H1 (cell line): ENCODE measurements around the gene BARHL1. TPM values are rescaled to one million over a fixed set of nuclear protein-coding genes. Genes with fewer than 3 reads are reported as not detected.

ENCODE experiments used
- CTCF ChIA-PET: fragments of 300-600 bp; sonication (Branson Sonifier 250); formaldehyde crosslinking; loops from one replicate; lab custom pipeline; 2021; ENCODE audit not compliant: partially characterized antibody; lab: Charles Lee
- POLR2A ChIA-PET: fragments of 300-600 bp; sonication (Branson Sonifier 250); formaldehyde crosslinking; loops from one replicate; lab custom pipeline; 2021; ENCODE audit warnings: inconsistent platforms; ENCODE audit not compliant: partially characterized antibody; lab: Charles Lee
- DNase-seq, 2 experiments: peaks; one replicate each; pipeline versions ENCODE4 v3.0.0 to v3.0.0-alpha.2; 2010 to 2022; ENCODE audit warnings: low spot score in 2 of 2, low read depth in 1 of 2, mixed read lengths in 1 of 2
- FAIRE-seq: peaks from 2 replicates; lab custom pipeline; 2011; peaks lifted over from hg19 to GRCh38; lab: Jason Lieb, UNC
- H2AFZ ChIP-seq: 2 replicates; pipeline ENCODE4 v1.8.1; 2012; ENCODE audit warnings: low read length, inconsistent platforms
- H2AK5ac ChIP-seq: 2 replicates; pipeline ENCODE4 v1.6.1; 2013; ENCODE audit warnings: low read depth, low read length
- H2BK120ac ChIP-seq: replicated peaks from 2 replicates; pipeline ENCODE3; 2013; ENCODE audit warnings: low read depth, low read length, inconsistent platforms
- H2BK12ac ChIP-seq: 2 replicates; pipeline ENCODE4 v1.6.1; 2013; ENCODE audit warnings: low read depth, low read length
- H2BK15ac ChIP-seq: 2 replicates; pipeline ENCODE4 v1.6.1; 2013; ENCODE audit warnings: low read length
- H2BK20ac ChIP-seq: 2 replicates; pipeline ENCODE4 v1.6.1; 2013; ENCODE audit warnings: low read length
- H2BK5ac ChIP-seq: 2 replicates; pipeline ENCODE4 v1.6.1; 2013; ENCODE audit warnings: low read depth, low read length
- H3K14ac ChIP-seq: 2 replicates; pipeline ENCODE4 v1.6.1; 2013; ENCODE audit warnings: inconsistent platforms; ENCODE audit not compliant: insufficient read length
- H3K18ac ChIP-seq: 2 replicates; pipeline ENCODE4 v1.6.1; 2013; ENCODE audit warnings: low read length; ENCODE audit errors: extremely low read depth
- H3K23ac ChIP-seq: 2 replicates; pipeline ENCODE4 v1.6.1; 2013; ENCODE audit warnings: inconsistent platforms; ENCODE audit not compliant: insufficient read length
- H3K23me2 ChIP-seq: 2 replicates; pipeline ENCODE4 v1.6.1; 2013; ENCODE audit warnings: low read depth, low read length
- H3K27ac ChIP-seq: 2 replicates; pipeline ENCODE4 v1.6.1; 2011; ENCODE audit warnings: low read depth, low read length, inconsistent platforms
- H3K27me3 ChIP-seq, 4 experiments: replicated peaks in 1 of 4; 1 replicate in 1 of 4; 2 replicates in 3 of 4; pipeline versions ENCODE4 v1.6.1 to v1.8.1; 2011 to 2013; ENCODE audit warnings: low read length in 3 of 4, mild to moderate bottlenecking in 3 of 4, inconsistent platforms in 2 of 4, mixed read lengths in 2 of 4, moderate library complexity in 1 of 4; ENCODE audit not compliant: control insufficient read depth in 3 of 4, insufficient read depth in 3 of 4; ENCODE audit errors: extremely low read depth in 1 of 4
- H3K36me3 ChIP-seq, 4 experiments: 2 replicates each; pipeline versions ENCODE4 v1.6.1 to v1.8.1; 2011 to 2013; ENCODE audit warnings: mild to moderate bottlenecking in 4 of 4, low read length in 3 of 4, moderate library complexity in 2 of 4, control low read depth in 1 of 4, inconsistent platforms in 1 of 4; ENCODE audit not compliant: insufficient read depth in 4 of 4, control insufficient read depth in 2 of 4
- H3K4ac ChIP-seq: replicated peaks from 2 replicates; pipeline ENCODE3; 2013; ENCODE audit warnings: low read length, low read depth, mixed read lengths, inconsistent platforms; ENCODE audit not compliant: insufficient read length
- H3K4me1 ChIP-seq, 4 experiments: replicated peaks in 1 of 4; 1 replicate in 1 of 4; 2 replicates in 3 of 4; pipeline versions ENCODE4 v1.6.1 to v1.8.1; 2011 to 2013; ENCODE audit warnings: low read length in 3 of 4, inconsistent platforms in 2 of 4, mixed read lengths in 1 of 4; ENCODE audit not compliant: insufficient read depth in 4 of 4, control insufficient read depth in 3 of 4
- H3K4me2 ChIP-seq, 2 experiments: 2 replicates each; pipeline versions ENCODE4 v1.6.1 to v1.8.1; 2011 to 2013; ENCODE audit warnings: low read depth in 2 of 2, low read length in 2 of 2, control low read depth in 1 of 2, inconsistent platforms in 1 of 2, mild to moderate bottlenecking in 1 of 2; ENCODE audit not compliant: insufficient read depth in 1 of 2
- H3K4me3 ChIP-seq, 4 experiments: fragments of 200-600, 300-600 bp in 1 of 4; sonication (generic), shearing (Covaris generic), sonication (Bioruptor Twin) in 1 of 4; 2 replicates each; pipeline versions ENCODE4 v1.5.1 to v1.8.1; 2011 to 2016; ENCODE audit warnings: low read length in 4 of 4, low read depth in 3 of 4, control low read depth in 2 of 4, inconsistent platforms in 2 of 4, mild to moderate bottlenecking in 2 of 4, mixed read lengths in 1 of 4, moderate library complexity in 1 of 4; ENCODE audit not compliant: insufficient read depth in 2 of 4; ENCODE audit errors: extremely low read depth in 1 of 4
- H3K56ac ChIP-seq: replicated peaks from 2 replicates; pipeline ENCODE3; 2013; ENCODE audit warnings: low read depth, mild to moderate bottlenecking, mixed read lengths, low read length, inconsistent platforms; ENCODE audit not compliant: insufficient read length
- H3K79me1 ChIP-seq: 2 replicates; pipeline ENCODE4 v1.6.1; 2013; ENCODE audit warnings: low read depth, low read length, control low read depth
- H3K79me2 ChIP-seq, 2 experiments: 2 replicates each; pipeline versions ENCODE4 v1.6.1 to v1.8.1; 2012 to 2013; ENCODE audit warnings: low read length in 2 of 2, mild to moderate bottlenecking in 2 of 2, inconsistent platforms in 1 of 2; ENCODE audit not compliant: insufficient read depth in 2 of 2, control insufficient read depth in 1 of 2
- H3K9ac ChIP-seq, 4 experiments: replicated peaks in 1 of 4; 1 replicate in 1 of 4; 2 replicates in 3 of 4; pipeline versions ENCODE4 v1.6.1 to v1.8.1; 2011 to 2013; ENCODE audit warnings: low read depth in 3 of 4, low read length in 3 of 4, control low read depth in 2 of 4, mild to moderate bottlenecking in 2 of 4, moderate library complexity in 2 of 4, inconsistent platforms in 1 of 4; ENCODE audit errors: extremely low read depth in 1 of 4
- H3K9me3 ChIP-seq, 2 experiments: 2 replicates each; pipeline versions ENCODE4 v1.6.1 to v1.8.1; 2012 to 2013; ENCODE audit warnings: mild to moderate bottlenecking in 2 of 2, moderate library complexity in 2 of 2, control low read depth in 1 of 2, inconsistent platforms in 1 of 2, low read depth in 1 of 2, low read length in 1 of 2, mixed read lengths in 1 of 2; ENCODE audit not compliant: insufficient read depth in 2 of 2
- H4K20me1 ChIP-seq, 2 experiments: replicated peaks in 1 of 2; 2 replicates each; pipeline versions ENCODE3 to v1.8.1; 2011 to 2013; ENCODE audit warnings: inconsistent platforms in 2 of 2, low read length in 2 of 2, mild to moderate bottlenecking in 1 of 2; ENCODE audit not compliant: insufficient read depth in 2 of 2, control insufficient read depth in 1 of 2
- H4K5ac ChIP-seq: 2 replicates; pipeline ENCODE4 v1.6.1; 2013; ENCODE audit warnings: low read length, low read depth, mixed read lengths, inconsistent platforms; ENCODE audit not compliant: insufficient read length
- H4K8ac ChIP-seq: 2 replicates; pipeline ENCODE4 v1.8.0; 2013; ENCODE audit warnings: mild to moderate bottlenecking, moderate library complexity, low read length, inconsistent platforms; ENCODE audit not compliant: insufficient read depth; ENCODE audit errors: extremely low read depth
- H4K91ac ChIP-seq: replicated peaks from 2 replicates; pipeline ENCODE3; 2013; ENCODE audit warnings: low read length, mixed read lengths, inconsistent platforms; ENCODE audit not compliant: insufficient read length
- CEBPB ChIP-seq: IDR thresholded peaks from 2 replicates; pipeline ENCODE4 v1.6.1; 2012; ENCODE audit warnings: low read depth, low read length
- HDAC2 ChIP-seq, 2 experiments: fragments of 300-600 bp in 1 of 2; sonication (generic) in 1 of 2; IDR thresholded peaks; 2 replicates each; pipeline ENCODE4 v1.6.1; 2011 to 2012; ENCODE audit warnings: low read depth in 2 of 2, low read length in 2 of 2, mild to moderate bottlenecking in 2 of 2, moderate library complexity in 2 of 2, borderline replicate concordance in 1 of 2, inconsistent platforms in 1 of 2
- TAF1 ChIP-seq: IDR thresholded peaks from 2 replicates; pipeline ENCODE4 v1.6.1; 2011; ENCODE audit warnings: mild to moderate bottlenecking, low read depth, low read length
- WGBS, 2 experiments: shearing (Covaris generic) in 1 of 2; methylation state at CpG; one replicate each; pipeline versions ENCODE4 v1.1.6 to v1.1.7; 2013 to 2015; ENCODE audit warnings: low lambda C conversion rate in 2 of 2, mixed read lengths in 2 of 2, inconsistent platforms in 1 of 2, low coverage in 1 of 2, missing lambda C conversion rate in 1 of 2; ENCODE audit not compliant: insufficient replicate concordance in 2 of 2, insufficient coverage in 1 of 2, insufficient read length in 1 of 2; ENCODE audit errors: extremely low coverage in 1 of 2, missing lambda C conversion rate in 1 of 2; 5-methylcytosine and 5-hydroxymethylcytosine counted together
- polyA plus RNA-seq, 7 experiments: library from polyadenylated mRNA; depleted of rRNA in 3 of 7; stranded (reverse) in 5 of 7; unstranded in 2 of 7; fragments of >200 nt in 5 of 7; fragments of 200-250 nt in 2 of 7; gene quantifications; 1 replicate in 5 of 7; 2 replicates in 1 of 7; 4 replicates in 1 of 7; pipeline versions ENCODE4 v1.2.1 to v1.2.3, GENCODE V29; 2011 to 2013; ENCODE audit warnings: missing spikeins in 2 of 7, mixed read lengths in 2 of 7
- total RNA-seq: library from RNA; stranded (reverse); fragmentation: NEBNext Ultra II Directional; extraction: Animal tissue kit (Norgen Biotek cat#: 25700); gene quantifications from 2 replicates; pipeline ENCODE4 v1.2.1, GENCODE V29; 2021

The BARHL1 gene
- total and polyA plus RNA-seq, 2 of the 8 experiments (the other 6 are each of a cell fraction or from before 2014, with no cell fraction given): not detected

- Histone ChIP-seq H2BK5ac (no peak overlapping the region), H3K9me3 (no peaks in the 10 kb centered on the region), H2AFZ (no peak overlapping the region), H3K23me2 (no peaks in the 10 kb centered on the region), H3K4me2 (no peak overlapping the region), H2BK120ac (no peak overlapping the region), H3K14ac (no peak overlapping the region), H3K4me1 (0 out of 7 replicates have a peak, but pooled peaks cover 0 to 3% (median 0%) of the 10 kb centered on the region in 4 experiments), H2BK12ac (no peak overlapping the region), H4K8ac (no peak overlapping the region), H3K9ac (no peak overlapping the region), H3K4me3 (no peak overlapping the region), H3K79me1 (no peaks in the 10 kb centered on the region; the same call in 1 of the 2 replicates), H3K27me3 (no peaks in the 10 kb centered on the region), H4K20me1 (peaks cover 3 to 5% of the 10 kb centered on the region in 2 experiments), H3K27ac (no peak overlapping the region), H3K56ac (no peak overlapping the region), H2BK15ac (no peak overlapping the region), H2BK20ac (no peak overlapping the region), H3K4ac (no peak overlapping the region), H3K36me3 (peaks cover 3 to 27% (median 17%) of the 10 kb centered on the region in 4 experiments; a peak in 7 of 8 replicates), H3K79me2 (no peaks in the 10 kb centered on the region), H4K91ac (no peak overlapping the region), H3K23ac (no peak overlapping the region), H2AK5ac (no peak overlapping the region), H4K5ac (no peak overlapping the region), H3K18ac (no peak overlapping the region)
- ChIA-PET CTCF (interaction anchor here (3.9 kb wide), 1 partner anchor 14 kb away, joined by 16 read pairs; no protein-coding TSS in a partner anchor), POLR2A (interaction anchor here (1.2 kb wide), 1 partner anchor 12 kb away, joined by 3 read pairs; no protein-coding TSS in a partner anchor)
- DNase-seq (no peak), FAIRE-seq (no peak)
- WGBS, 2 experiments: 94% methylated on average over 3 of the region's 3 CpGs; no CpG with 5 or more reads in 1 of the 2 experiments
- no peak for TF ChIP-seq TAF1
- TF ChIP-seq CEBPB: no peak
- no peak for TF ChIP-seq HDAC2 (IDR thresholded peaks at IDR 0.05; ENCODE audit: borderline replicate concordance in 1 of 2, low read depth in 2 of 2, low read length in 2 of 2)
Measured at GRCh38 chr9:132630811-132631210, 48.4 kb downstream of the BARHL1 start.
